M059J (cell line): ENCODE results near the gene CHMP4B. TPM values are rescaled to one million over a fixed set of nuclear protein-coding genes. Genes with fewer than 3 reads are reported as not detected.

Source experiments
- DNase-seq: peaks from one replicate; pipeline ENCODE4 v3.0.0-alpha.2; 2012; ENCODE audit warnings: low read depth
- total RNA-seq: library from RNA; depleted of rRNA; stranded (reverse); fragments of >200 nt; shearing (Covaris generic); gene quantifications from 2 replicates; pipeline ENCODE4 v1.2.3, GENCODE V29; 2014

Gene CHMP4B
- total RNA-seq, 1 experiment from 2014 or later: 81.9 TPM

DNA sequence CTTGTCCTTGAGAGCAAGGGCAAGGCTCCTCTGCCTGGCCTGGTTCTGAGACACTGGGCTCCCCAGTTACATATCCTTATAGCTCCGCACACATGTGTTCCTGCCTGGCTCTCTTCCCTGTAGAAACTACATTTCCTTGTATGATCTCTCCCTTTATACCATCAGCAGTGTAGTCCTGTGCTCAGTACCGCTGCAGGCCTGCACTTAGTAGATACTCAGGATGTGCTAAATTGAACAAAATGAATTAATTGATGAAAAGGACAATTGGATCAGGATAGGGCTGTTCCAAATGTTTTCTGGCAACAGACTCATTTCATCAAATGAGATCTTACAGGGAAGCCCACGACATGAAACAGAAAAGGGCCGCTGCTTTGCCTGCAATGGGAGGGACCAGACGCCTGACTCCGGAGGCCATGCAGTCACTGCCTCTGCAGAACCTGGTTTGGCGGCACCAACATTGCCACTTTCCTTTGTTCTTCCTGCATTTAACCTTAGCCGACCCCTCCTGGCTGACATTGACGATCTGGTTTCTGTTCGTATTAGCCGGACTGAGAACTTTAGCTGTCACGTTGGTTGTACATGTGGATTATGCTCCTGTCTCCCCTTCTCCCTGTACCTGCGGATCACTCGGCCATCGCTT, 53.3 kb downstream of the CHMP4B start:
- no peak for DNase-seq

DNA sequence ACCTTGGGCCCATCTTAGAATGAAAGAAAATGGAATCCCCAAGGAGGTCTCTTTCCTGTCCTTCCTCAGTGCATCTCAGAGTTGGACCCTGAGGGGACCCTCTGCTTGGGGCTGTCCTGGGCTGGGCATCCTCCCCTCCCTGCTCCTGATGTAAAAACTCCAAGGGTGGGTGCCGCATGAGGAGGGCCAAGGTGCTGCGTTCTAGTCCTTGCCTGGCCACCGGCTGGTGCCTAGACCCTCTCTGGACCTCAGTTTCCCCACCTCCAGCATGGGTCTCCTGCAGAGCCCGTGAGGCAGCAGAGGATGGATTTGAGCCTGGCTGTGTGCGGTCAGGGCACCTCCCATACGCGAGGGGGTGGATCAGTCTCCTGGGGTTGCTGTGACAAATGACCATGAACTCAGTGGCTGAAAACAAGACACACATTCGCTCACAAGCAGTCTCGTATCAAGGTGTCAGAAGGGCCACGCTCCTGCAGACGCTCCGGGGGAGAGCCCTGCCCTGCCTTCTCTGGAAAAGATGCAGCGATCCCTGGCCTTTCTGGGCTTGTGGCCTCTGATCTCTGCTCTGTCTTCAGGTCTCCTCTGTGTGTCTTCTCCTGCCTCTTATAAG, 54.7 kb downstream of the CHMP4B start:
- no peak for DNase-seq

DNA sequence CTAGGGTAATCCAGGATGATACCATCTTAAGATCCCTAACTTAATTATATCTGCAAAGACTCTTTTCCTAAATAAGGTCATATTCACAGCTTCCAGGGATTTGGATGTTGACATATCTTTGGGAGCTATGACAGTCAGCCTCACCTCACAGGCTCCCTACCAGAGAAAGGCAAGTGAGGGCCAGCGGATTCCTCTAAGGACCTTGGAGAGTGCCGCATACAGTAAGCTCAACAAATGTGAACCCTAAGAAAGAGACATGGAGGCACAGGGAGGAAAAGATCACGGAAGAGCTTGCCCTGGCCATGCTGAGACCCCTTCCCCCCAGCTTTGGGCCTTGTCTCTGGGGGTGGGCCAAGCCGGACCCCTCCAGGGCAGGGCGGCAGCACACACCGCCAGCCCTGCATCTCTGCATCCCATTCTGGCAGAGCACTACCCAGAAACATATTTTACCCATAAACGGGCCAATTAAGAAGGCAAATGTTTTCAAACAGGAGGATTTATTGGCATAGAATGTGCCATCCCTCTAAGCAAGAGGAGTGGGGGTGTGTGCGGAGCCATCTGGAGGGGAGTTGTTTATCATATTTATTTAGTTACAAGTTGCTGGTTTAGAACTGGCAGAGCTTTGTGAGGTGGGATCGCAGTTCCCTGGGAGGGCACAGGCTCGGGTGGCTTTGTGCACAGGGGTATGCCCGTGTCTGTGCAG, 55.4 kb downstream of the CHMP4B start:
- no peak for DNase-seq

DNA sequence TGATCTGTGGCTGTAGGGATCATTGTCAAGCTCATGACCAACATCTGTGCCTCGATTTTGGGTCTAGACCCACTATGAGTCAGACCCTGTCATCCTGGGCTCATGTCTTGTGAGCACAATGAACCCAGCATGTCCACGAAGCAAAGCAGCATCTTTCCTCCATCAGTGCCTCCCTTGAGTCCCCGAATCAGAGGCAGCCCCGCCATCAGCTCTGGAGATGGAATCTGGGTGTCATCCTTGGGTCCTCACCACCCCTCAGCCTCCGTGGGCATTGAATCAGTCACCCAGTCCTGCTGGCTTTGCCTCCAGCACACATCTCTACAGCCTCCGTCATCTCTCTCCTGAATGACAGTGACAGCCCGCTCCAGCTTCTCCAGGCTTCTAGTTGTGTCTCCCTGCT, 56.9 kb downstream of the CHMP4B start:
- DNase-seq: no peak

DNA sequence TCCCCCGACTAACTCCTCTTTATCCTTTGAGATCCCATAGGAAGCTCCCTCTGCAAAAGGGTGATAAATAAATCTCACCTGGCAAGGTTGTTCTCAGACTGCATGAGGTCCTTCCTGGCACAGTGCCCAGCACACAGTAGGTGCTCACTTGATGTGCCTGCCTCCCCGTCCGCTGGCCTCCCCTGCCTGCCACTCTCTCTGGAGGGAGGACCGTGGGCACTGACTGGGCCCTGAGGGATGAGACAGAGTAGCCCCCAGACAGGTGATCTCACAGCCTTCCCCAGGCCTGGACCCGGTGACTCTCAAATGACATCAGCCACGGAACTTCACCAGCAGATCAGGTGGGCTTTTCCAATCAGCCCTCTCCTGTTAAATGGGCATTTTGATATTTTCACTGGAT, 57.4 kb downstream of the CHMP4B start:
- no peak for DNase-seq

DNA sequence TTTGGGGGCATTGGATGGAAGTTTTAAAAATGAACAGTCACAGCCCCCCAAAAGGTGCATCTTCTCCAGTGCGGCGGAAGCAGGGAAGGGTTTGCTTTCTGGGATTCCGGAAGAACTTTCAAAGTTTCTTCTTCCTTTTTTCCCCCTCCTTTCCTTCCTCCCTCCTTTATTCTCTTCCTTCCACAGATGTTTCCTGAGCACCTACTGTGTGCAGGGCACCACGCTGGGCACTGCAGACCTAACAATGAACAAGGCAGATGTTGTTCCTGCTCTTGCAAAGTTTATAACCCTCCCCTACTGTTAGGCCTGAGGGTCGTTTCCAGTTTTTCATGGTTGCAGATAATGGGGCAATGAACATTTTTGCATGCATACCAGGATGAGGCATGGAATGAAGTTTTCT, 58.1 kb downstream of the CHMP4B start:
- DNase-seq: no peak

DNA sequence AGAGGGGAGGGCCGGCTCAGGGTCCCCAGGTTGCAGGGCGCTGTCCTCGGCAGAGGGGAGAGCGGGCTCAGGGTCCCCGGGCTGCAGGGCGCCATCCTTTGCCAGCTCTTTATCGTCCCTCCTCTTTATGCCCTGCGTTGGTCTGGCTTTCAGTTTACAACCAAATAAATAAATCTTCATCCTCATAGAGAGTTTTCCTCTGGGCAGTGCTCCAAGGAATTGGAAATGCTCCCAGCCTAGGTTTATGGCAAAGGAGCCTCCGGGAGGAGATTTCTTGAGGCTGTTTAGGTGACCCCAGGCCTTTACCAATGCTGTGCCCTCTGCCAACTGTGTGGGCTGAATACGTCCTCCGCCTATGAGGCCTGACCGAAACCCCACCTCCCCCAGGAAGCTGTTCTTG, 60.2 kb downstream of the CHMP4B start:
- peak; percentile 75 for DNase-seq

DNA sequence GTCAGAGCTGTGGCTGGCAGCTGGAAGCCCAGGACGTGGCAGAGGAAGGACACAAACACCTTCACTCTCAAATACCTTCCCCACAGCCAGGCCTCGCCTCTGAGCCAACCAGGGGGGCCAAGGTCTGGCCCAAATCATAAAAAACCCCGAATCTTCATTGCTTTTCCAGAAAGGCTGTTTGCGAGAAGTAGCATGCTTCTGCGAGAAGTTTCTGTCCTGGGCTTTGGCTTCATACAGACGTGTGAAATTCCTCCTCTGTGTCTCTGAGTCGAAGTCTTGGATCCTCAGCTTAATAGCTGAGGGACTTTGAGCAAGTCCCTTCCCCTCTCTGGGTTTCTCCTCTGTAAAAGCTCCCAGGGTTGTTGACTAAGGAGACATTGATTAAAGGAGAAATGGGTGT, 63.0 kb downstream of the CHMP4B start:
- DNase-seq: no peak

DNA sequence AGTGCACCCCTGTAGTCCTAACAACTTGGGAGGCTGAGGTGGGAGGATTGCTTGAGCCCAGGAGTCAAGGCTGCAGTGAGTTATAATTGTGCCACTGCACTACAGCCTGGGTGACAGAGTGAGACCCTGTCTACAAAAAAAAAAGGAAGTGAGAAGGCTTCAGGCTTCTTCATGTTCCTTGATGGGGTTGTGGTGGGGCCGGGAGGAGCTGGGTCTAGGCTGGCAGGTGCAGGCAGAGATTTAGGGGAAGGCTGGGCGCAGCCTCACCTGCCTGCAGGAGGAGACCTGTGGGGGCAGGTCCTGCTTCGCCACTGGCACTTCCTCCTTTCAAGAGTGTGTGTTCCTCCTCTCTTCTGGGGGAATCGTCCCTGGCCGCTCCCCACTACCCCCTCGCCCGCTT, 63.9 kb downstream of the CHMP4B start:
- no peak for DNase-seq

DNA sequence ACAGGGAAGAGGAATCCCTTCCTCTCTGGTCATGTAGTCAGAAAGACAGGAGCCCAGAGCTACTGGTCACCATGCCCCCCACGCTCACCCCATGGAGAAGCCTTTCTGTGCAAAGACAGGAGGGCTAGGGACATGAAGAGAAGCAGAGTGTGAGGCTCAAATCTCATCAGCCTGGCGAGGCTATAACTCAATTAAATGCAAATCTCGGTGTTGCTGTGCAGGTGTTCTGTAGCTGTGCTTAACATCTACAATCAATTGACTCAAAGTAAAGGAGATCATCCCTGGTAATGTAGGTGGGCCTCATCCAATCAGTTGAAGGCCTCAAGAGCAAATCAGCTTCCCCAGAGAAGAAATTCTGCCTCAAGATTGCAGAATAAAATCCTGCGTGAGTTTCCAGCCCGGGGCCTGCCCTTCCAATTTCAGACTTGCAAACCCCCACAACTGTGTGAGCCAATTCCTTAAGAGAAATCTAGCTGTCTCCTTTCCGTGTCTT, 64.4 kb downstream of the CHMP4B start:
- DNase-seq: no peak

DNA sequence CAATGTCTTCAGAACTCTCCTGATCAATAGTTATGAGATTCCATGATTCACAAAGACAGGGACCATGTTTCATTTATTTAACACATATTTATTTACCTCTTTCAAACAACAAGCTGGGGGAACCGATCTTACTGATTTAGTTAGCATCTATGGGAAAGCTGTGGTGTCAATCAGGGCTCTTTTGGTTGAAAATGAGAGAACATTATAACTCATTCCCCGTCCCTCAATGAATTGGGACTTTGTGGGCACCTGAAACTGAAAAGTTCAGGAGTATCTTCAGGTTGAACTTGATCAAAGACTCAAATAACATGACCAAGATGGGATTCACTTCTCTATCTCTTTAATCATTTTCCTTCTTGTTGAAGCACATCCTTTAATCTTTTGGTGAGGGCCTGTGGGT, 67.4 kb downstream of the CHMP4B start:
- DNase-seq: no peak

DNA sequence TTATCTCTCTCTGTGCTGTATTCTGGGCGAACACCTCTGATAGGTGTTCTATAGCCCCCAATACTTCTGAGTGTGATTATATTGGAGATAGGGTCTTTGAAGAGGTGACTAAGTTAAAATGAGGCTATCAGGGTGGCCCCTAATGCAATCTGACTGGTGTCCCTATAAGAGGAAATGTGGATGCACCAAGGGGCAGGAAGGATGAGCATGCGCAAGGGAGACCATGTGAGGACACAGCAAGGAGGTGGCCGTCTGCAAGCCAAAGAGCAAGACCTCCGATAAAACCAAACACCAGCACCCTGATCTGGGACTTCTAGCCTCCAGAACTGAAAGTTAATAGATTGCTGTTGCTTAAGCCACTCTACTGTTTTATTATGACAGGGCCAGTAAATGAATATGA, 69.2 kb downstream of the CHMP4B start:
- DNase-seq: no peak

DNA sequence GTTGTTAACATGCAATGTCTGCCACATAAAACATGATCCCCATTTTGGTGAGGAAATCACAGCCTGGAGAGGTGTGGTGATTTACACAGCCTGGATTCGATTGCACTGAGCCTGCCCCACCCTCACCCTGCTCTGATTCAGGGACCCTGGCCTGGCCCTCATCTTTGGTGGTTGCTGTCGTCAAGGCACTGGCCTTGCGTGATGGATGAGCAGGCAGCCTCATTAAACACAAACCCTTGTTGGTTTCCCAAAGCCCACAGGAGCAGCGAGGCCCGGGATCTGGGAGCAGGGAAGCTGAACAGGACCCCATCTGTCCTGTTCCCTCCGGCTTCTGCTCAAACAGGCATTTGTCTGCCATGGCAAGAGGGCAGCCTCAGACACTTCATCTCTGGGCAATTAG, 70.8 kb downstream of the CHMP4B start:
- no peak for DNase-seq

DNA sequence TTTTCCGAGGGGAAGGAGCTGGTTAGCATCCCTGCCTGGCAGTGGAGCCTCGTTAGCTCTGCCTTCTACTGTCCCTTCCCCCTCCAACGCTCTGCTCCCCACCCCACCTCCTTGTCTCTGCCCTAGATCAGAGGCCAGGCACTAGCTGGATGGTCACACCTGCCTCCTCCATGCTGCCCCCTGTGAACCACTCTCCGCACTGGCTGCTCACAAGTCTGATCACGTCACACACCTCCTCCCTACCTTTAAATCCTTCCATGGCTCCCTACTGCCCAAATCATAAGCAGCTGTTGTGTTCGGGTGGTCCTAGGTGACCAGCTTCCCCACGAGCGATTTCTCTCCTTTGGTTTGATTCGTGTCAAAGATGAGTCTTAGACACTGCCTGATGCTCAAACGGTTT, 71.3 kb downstream of the CHMP4B start:
- DNase-seq: no peak

DNA sequence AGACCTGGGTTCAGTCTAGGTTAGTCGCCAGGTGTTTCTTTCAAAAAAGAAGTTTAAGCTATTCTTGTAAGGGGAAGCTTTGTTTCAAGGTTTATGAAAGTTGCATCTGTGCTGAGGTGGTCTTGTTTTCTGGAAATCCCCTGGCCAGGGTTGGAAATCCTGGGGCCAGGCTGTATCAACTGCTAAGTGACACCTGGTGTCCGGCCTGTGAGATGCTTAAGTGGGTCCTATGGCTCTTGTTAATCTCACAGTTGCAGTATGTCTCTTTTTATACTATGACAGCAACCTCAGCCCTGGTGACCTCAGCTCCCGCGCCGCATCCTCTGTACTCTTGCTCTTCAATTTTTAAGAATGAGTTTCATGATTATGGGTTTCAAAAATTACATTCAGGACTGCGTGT, 72.0 kb downstream of the CHMP4B start:
- DNase-seq: no peak

DNA sequence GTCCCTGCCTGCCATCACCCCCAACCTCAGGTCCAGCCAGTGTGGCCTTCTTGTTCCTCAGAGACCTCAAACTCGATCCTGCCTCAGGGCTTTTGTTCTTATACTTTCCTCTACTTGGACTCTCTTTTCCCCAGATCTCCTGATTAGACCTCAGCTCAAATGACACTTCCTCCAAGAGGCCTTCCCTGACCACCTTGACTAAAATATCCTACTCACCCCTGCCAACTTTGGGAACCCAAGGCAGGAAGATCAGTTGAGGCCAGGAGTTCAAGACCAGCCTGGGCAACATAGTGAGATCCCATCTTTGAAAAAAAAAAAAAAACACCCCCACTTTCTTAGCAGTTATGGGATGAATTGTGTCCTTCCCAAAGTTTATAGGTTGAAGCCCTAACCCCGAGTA, 73.5 kb downstream of the CHMP4B start:
- DNase-seq: no peak

DNA sequence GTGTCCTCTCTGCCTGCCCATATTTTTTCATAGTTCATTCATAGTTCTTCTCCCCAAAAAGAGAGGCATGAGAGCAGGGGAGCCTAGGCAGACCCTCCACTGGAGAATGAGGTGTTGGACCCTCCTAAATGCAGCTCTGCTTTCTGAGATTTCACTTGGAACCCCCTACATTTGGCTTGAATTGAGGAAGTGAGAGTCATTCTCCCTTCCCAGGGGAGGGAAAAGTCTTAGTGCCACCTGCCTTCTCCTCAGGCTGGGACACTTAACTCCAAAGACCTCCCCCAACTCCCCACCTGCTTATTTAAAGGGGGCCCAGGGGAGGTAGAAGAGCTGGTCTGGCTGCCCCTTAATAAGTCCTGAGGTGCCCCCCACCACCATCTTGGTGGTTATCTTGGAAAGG, 78.2 kb downstream of the CHMP4B start:
- no peak for DNase-seq

DNA sequence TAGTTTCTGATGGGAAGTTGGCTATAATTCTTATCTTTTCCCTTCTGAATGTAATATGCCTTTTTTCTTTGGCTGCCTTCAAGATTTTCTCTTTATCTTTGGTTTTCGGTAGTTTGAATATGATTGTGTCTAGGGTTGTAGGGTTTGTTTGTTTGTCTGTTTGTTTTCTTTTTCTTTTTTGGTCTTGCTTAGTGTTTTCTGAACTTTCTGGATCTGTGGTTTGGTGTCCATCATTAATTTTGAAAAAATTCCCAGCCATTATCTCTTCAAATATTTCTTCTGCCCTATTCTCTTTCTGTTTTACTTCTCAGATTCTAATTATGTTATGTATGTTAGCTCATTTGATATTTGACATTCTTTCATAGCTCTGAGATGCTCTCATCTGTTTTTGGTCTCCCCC, 79.4 kb downstream of the CHMP4B start:
- no peak for DNase-seq

DNA sequence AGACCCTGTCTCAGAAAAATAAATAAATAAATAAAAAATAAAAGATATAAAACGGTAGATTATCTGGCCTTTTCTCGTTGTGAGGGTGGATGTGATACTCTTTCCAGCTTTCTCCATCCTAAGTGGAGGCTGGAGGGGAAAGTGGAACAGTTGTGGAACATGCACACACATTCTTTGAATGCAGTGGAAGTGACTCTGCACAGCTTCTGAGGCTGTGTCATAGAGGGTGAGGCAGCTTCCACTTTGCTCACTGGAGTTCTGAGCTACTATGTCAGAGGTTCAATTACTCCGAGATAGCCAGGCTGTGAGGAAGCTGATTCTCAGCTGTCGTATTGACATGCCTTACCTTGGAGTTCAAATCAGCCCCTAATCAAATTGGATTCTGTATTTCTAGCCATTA, 82.2 kb downstream of the CHMP4B start:
- peak; percentile 61 for DNase-seq

DNA sequence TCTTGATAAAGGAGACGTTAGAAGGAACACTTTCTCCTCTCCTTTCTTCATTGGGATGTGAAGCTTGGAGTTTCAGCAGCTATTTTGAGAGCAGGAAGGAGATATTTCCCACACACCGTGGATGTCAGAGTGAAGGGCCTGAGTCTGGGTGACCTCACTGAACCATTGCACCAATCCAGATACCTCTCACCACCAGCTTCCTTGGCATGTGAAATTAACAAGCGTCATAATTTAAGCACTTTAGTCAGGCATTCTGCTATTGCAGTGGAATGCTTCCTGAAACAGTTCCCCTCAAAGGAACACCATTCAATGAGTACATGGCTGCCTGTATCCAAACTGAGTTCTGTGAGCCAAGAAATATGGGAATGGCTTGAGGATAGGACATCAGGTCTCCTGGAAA, 83.7 kb downstream of the CHMP4B start:
- DNase-seq: no peak

DNA sequence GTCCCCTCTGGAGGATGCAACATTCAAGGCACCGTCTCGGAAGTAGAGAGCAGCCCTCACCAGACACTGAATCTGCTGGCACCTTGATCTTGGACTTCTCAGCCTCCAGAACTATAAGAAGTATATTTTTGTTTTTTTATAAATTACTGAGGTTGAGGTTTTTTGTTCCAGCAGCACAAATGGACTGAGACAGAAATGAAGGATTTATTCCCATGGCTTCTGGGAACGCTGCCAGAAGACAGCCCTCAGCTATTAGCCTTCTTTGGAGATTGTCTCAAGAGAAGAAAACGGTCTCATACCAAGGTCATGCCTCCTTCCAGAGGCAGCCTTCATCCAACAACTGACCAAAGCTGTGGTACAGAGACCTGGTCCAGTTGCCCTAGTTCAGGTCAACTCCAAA, 85.4 kb downstream of the CHMP4B start:
- peak; percentile 85 for DNase-seq

DNA sequence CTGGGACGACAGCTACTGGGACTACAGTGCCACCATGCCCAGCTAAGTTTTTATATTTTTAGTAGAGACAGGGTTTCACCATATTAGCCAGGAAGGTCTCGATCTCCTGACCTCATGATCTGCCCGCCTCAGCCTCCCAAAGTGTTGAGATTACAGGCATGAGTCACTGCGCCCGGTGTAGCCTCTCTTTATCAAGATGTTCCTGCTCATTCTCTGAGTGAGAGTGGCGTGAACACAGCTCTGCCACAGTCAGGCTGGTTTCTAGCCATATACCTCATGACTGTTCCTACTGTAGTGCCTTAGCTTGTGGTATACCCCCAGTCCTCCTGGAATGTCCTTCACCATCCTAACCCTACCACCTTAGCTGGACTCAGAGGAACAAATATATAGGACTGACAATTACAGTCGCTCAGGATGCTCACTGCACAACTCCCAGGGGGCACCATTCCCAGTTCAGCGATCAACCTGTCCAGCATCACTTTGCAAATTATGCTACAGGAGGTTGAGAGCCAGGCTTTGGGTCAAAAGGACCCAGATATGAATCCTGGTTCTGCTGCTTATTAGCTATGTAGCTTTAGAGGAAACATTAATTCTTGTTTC, 86.3 kb downstream of the CHMP4B start:
- DNase-seq: peak; percentile 52

DNA sequence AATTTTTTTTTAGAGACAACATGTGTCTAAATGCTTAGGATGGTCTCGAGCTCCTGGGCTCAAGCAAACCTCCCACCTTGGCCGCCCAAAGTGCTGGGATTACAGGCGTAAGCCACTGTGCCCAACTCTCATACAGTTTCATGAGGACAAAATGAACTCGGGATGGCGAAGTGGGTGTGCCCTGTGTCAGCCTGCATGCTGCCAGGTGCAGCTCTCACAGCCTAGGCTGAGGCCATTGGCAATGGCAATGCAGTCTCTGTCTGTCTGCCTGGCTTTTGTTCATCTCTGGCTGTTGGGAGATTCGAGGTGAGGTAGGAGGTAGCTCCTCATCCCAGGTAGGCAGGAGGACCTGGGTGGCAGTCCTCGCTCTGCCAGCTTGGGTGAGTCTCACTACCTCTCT, 88.0 kb downstream of the CHMP4B start:
- no peak for DNase-seq
